Measurements from ENCODE around the gene CREB5.

The CREB5 gene

DNA sequence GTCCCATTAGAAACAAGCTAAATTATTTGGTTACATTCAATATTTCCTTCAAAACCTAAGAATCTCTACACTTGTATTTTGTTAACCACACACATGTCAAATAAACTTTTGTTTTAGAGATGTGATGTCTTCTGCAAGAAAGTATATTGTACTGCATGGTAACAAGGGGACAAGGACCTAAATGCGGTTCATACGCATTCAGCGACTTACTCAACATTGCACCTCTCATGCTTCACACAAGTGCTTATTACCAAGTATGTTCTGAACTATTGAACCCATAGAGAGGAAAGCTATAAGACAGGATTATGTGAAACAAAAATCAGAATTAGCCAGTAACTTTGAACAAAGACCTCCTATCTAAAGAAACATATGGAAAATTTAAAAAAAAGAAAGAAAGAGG, 68.3 kb downstream of the CREB5 start:
- no peaks in the 10 kb centered on the region for H4K20me1 ChIP-seq (ENCODE audit: insufficient read depth)
- H3K79me2 ChIP-seq (ENCODE audit: insufficient read depth, low read depth), result no peaks in the 10 kb centered on the region
- H3K9ac ChIP-seq, result no peak overlapping the region
- no peak overlapping the region for H3K27ac ChIP-seq
- no peak overlapping the region for H2AFZ ChIP-seq (ENCODE audit: low read depth)
- no peak overlapping the region for H3K4me3 ChIP-seq (IDR thresholded peaks at IDR 0.05; ENCODE audit: insufficient read depth, low read depth, low read length)
- TF ChIP-seq, protein P1, sequence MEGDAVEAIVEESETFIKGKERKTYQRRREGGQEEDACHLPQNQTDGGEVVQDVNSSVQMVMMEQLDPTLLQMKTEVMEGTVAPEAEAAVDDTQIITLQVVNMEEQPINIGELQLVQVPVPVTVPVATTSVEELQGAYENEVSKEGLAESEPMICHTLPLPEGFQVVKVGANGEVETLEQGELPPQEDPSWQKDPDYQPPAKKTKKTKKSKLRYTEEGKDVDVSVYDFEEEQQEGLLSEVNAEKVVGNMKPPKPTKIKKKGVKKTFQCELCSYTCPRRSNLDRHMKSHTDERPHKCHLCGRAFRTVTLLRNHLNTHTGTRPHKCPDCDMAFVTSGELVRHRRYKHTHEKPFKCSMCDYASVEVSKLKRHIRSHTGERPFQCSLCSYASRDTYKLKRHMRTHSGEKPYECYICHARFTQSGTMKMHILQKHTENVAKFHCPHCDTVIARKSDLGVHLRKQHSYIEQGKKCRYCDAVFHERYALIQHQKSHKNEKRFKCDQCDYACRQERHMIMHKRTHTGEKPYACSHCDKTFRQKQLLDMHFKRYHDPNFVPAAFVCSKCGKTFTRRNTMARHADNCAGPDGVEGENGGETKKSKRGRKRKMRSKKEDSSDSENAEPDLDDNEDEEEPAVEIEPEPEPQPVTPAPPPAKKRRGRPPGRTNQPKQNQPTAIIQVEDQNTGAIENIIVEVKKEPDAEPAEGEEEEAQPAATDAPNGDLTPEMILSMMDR (conservative IDR thresholded peaks at IDR 0.05; ENCODE audit: low read depth, low read length), result no peak
- no peaks in the 10 kb centered on the region for H3K4me1 ChIP-seq (ENCODE audit: low read depth, poor library complexity, severe bottlenecking)
- no peak overlapping the region for H3K4me2 ChIP-seq
- H3K36me3 ChIP-seq (ENCODE audit: insufficient read depth), result no peaks in the 10 kb centered on the region
- no peaks in the 10 kb centered on the region for H3K27me3 ChIP-seq (ENCODE audit: insufficient read depth, low read depth)

DNA sequence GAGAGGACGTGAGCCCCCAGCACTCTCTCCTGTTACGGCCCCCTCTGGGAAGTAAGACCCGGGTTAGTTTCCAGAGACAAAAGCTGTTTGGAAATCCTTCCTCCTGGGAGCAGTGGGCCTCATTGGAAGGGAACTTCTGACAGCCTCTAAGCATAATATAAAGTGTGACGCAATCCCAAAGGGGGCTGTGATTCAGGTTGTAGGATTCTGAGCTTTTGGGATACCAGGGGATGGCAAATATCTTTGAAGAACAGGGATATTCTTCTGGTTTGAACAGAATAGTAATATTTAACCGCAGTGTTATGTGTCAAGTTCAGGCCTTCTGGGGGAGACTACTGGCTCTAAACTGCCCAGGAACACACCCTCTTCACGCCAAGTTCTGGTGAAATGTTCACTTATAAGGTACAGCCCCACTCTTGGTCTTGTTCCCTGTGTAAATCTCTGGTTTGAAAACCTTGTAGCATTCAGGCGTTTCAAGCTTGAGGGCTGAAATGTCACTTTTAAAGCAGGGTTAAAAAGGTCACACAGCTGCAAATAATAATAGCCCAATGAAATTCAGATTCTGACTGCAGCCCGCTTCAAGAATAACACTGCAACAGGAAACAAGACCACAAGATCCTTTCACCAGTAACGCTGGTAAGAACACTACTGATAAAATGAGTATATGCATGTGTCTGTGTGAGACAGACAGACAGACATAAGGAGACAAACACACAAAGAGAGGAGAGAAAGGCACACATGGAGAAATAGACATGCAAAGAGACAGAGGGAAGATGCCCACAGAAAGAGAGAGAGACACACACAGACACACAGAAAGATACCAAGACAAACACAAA, 69.0 kb downstream of the CREB5 start:
- no peak overlapping the region for H3K4me3 ChIP-seq (IDR thresholded peaks at IDR 0.05; ENCODE audit: insufficient read depth, low read depth, low read length)
- no peak overlapping the region for H2AFZ ChIP-seq (ENCODE audit: low read depth)

DNA sequence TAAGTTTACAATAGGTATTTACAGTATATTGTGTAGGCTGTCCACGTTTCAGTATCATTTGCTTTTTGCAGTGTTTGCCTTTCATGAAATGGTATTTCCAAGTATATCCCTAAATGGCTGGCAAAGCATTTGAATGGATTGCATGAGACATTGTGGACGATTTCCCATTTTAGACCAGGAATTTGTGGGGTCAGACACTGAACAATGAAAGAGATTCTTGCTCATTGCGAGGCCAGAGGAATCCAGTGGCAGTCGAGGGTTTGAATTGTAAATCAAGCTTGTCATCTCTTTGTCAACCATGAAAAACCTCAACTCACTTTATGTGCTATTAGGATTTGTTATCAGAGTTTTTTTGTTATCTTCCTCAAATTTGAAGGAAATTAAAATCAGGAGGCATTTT, 70.8 kb downstream of the CREB5 start:
- H2AFZ ChIP-seq (ENCODE audit: low read depth), result no peak overlapping the region
- H3K79me2 ChIP-seq (ENCODE audit: insufficient read depth, low read depth), result no peaks in the 10 kb centered on the region
- no peak overlapping the region for H3K4me2 ChIP-seq
- no peaks in the 10 kb centered on the region for H3K4me1 ChIP-seq (ENCODE audit: low read depth, poor library complexity, severe bottlenecking)
- H4K20me1 ChIP-seq (ENCODE audit: insufficient read depth), result no peaks in the 10 kb centered on the region
- H3K9ac ChIP-seq, result no peak overlapping the region
- H3K36me3 ChIP-seq (ENCODE audit: insufficient read depth), result no peaks in the 10 kb centered on the region
- H3K27ac ChIP-seq, result no peak overlapping the region
- H3K4me3 ChIP-seq (IDR thresholded peaks at IDR 0.05; ENCODE audit: insufficient read depth, low read depth, low read length), result no peak overlapping the region
- TF ChIP-seq, protein P1 (conservative IDR thresholded peaks at IDR 0.05; ENCODE audit: low read depth, low read length), result no peak
- H3K27me3 ChIP-seq (ENCODE audit: insufficient read depth, low read depth), result no peaks in the 10 kb centered on the region

More for the DNA sequence above, 69.0 kb downstream of the CREB5 start:
- Histone ChIP-seq H3K4me2 (no peak overlapping the region), H3K27ac (no peak overlapping the region), H3K79me2 (ENCODE audit: insufficient read depth, low read depth) (no peaks in the 10 kb centered on the region), H4K20me1 (ENCODE audit: insufficient read depth) (no peaks in the 10 kb centered on the region), H3K27me3 (ENCODE audit: insufficient read depth, low read depth) (no peaks in the 10 kb centered on the region), H3K36me3 (ENCODE audit: insufficient read depth) (no peaks in the 10 kb centered on the region), H3K9ac (no peak overlapping the region), H3K4me1 (ENCODE audit: low read depth, poor library complexity, severe bottlenecking) (no peaks in the 10 kb centered on the region)
- TF ChIP-seq, protein P1 (conservative IDR thresholded peaks at IDR 0.05; ENCODE audit: low read depth, low read length), result no peak

DNA sequence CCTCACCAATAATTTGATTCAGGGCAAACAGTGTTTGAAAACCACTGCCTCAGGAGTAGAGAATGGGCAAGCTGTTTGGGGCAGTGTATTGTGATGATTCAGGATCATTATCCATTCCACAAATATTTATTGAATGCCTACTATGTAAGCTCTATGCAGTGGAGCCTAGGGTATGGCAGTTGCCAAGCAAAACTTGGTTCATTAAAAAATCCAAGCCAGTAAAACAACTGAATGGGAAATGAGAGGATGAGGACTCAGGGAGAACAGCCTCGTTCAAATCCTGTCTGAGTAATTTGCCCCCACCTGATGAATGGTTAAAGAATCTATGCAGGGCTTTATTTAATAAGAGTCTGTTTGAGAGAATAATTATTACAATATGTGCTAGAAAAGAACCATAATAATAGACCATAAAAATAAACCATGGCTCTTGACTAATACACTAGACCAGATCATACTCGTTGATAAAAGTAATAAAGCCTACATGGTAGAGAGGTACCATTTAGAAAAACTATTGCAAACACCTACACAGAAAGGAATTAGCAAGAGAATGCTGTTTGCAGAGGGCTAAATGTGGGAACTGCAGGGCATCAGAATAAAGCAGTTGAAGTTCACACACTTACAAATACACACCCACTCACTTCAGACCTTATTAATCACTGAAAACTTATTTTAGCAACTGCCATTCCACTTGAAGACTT, 71.7 kb downstream of the CREB5 start:
- no peaks in the 10 kb centered on the region for H3K36me3 ChIP-seq (ENCODE audit: insufficient read depth)
- no peak overlapping the region for H3K27ac ChIP-seq
- H4K20me1 ChIP-seq (ENCODE audit: insufficient read depth), result no peaks in the 10 kb centered on the region
- no peak overlapping the region for H2AFZ ChIP-seq (ENCODE audit: low read depth)
- no peak overlapping the region for H3K4me3 ChIP-seq (IDR thresholded peaks at IDR 0.05; ENCODE audit: insufficient read depth, low read depth, low read length)
- H3K9ac ChIP-seq, result no peak overlapping the region
- H3K4me1 ChIP-seq (ENCODE audit: low read depth, poor library complexity, severe bottlenecking), result no peaks in the 10 kb centered on the region
- H3K27me3 ChIP-seq (ENCODE audit: insufficient read depth, low read depth), result no peaks in the 10 kb centered on the region
- H3K4me2 ChIP-seq, result no peak overlapping the region
- TF ChIP-seq, protein P1 (conservative IDR thresholded peaks at IDR 0.05; ENCODE audit: low read depth, low read length), result no peak
- H3K79me2 ChIP-seq (ENCODE audit: insufficient read depth, low read depth), result no peaks in the 10 kb centered on the region
